HCEC 1CT (cell line): ENCODE results near the gene TBRG1.

Experiments used
- DNase-seq: peaks from one replicate; pipeline ENCODE4 v3.0.0-alpha.2; 2017

Gene TBRG1

GRCh38 chr11:124622531-124623451 lies at the start of gene TBRG1:
TBRG1 (plus strand) TSS chr11:124622864; CDS start chr11:124623084, 220 bp downstream.
- DNase-seq = peak; percentile 91

DNA sequence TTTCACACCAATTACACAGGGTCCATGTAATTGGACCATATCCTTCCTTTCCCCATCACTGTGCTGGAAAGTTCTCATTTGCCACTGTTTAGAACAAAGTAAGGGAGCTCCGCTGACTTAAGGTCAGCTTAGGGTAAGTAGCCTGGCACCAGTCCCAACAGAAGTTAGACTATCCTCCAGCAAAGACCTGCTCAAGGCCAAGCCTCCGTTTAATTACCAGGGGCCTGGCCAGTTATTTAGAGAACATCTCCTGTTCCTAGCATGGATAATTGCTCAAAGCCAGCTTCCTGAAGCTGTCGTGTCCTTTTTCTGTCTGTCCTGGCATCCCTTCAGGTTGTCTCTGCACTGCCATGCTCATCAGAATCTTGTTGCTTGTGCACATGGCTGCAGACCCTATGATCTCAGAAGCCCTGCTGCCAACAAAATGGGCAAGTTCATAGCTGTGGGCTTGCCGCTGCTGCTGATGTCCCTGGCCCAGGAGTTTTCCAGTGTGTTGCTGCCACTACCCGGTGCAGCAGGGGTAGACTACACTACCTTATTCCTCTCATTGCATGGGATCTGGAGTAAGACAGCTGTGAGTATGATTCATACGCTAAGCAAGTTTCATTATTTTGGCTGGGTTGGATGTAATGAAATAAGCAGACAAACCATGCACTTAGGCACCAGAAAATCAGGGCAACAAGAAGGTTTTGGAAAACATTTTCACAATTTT lies 44.8 kb upstream of the TBRG1 start:
- DNase-seq = no peak

DNA sequence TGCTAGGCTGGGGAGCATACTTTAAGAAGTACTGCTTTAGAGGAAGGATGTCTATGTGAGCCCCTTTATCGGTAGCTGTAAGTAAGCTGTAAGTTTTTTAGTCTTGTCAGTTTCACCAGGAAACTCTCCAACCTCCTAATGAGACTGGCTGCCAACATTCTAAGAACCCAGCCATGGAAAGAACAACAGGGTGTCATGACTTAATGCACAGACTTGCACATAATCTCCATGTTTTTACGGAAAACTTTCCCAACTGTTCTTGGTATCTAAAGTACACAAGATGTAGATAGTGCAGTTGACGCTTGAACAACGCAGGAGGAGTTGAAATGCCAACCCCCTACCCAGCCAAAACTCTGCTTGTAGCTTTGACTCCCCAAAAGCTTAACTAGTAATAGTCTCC lies 43.9 kb upstream of the TBRG1 start:
- no peak for DNase-seq

GRCh38 chr11:124581817-124582216 lies 40.8 kb upstream of the TBRG1 start:
- no peak for DNase-seq

DNA sequence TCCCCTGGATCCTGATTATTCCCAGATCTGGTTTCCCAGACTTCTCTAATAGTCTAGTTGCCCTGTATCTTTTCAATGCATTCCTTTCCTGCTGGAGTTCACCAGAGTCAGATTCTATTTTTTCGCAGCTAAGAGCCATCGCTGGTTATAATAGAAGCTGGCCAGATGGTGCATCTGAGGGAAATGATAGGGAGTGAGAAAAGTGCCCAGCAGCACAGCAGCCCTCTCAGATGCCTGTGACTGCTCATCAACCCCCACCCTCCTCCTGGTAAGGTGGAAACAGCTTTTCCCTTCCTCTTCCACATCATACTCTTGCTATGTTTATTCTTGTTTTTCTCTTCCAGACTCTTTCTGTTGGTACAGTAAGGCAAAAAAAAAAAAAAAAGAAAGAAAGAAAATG lies 40.1 kb upstream of the TBRG1 start:
- DNase-seq = no peak

DNA sequence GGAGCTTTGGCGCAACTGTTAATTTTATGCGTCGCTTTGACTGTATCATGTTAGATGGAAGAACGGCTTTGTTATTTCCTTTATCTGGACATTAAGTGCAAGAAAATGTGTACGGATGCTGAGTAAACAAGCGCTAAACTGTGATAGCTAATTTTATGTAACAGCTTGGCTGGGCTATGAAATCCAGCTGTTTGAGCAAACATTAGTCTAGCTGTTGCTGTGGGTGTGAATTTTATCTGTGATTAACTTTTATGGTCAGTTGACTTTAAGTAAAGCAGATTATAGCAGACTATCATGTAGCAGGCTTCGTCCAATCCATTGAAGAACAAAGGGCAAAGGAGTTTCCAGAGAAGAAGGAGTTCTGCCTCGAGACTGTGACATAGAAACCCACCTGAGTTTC lies 38.9 kb upstream of the TBRG1 start:
- DNase-seq = no peak

DNA sequence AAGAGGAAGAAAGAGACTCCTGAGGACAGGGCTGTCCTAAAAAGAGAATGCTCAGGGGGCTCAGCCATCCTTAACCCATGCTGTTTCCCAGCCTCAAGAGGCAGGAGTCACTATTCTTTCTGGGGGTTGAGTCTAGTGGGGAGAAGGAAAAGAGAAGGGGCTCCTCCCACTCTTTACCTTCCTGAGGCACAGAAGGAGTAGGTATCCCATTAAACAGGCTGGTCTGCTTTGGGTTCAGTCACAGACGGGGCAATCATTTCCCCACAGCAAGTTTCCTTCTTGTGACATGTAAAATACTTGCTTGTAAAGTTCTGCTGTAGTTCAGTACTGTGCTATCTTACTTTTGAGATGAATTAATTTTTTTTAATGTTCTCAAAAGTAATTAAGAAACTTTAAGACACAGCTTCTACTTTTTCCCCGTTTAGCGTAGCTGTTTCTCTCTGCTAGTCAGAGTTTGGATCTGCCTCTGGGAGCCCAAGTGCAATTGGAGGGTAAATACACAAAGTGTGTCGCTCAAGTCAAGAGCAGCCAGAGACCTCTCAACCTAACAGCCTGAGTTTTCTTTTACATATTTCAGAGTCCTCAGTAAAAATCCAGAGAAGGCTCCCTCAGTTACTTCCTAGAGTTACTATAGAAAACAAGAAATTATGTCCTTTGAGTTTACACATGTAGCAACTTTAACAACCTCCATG lies 37.8 kb upstream of the TBRG1 start:
- DNase-seq = no peak

GRCh38 chr11:124586238-124586860 lies 36.3 kb upstream of the TBRG1 start:
- peak; percentile 45 for DNase-seq

GRCh38 chr11:124591430-124591829 lies 31.2 kb upstream of the TBRG1 start:
- no peak for DNase-seq

GRCh38 chr11:124592627-124593026 lies 30.0 kb upstream of the TBRG1 start:
- DNase-seq = no peak

DNA sequence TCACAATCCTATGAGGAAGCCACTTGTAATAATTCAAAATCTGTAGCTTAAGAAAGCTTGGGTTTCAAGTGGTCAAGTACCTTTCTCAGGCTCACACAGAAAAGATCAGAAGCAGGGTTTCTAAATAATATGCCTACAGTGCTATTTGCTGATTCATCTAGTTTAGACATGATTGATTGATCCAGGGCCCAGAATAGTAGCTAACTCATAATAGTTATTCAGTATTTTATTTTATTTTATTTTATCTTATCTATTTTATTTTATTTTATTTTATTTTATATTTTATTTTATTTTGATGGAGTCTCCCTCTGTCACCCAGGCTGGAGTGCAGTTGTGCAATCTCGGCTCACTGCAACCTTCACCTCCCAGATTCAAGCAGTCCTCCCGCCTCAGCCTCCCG lies 27.4 kb upstream of the TBRG1 start:
- DNase-seq = no peak

DNA sequence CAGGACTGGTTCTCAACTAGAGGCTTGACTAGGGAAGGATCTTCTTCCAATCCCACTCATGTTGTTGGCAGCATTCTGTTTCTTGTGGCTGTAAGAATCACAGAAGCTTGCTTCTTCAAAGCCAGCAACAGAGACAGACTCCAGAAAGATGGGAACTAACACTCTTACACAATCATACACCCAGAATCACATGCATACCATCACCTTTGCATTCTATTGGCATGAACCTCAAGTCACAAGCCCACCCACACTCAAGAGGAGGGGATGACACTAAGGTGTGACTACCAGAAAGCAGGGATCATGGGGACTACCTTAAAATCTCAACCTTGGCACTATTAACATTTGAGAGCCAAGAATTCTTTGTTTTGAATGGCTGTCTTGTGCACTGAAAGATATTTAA lies 25.0 kb upstream of the TBRG1 start:
- no peak for DNase-seq

DNA sequence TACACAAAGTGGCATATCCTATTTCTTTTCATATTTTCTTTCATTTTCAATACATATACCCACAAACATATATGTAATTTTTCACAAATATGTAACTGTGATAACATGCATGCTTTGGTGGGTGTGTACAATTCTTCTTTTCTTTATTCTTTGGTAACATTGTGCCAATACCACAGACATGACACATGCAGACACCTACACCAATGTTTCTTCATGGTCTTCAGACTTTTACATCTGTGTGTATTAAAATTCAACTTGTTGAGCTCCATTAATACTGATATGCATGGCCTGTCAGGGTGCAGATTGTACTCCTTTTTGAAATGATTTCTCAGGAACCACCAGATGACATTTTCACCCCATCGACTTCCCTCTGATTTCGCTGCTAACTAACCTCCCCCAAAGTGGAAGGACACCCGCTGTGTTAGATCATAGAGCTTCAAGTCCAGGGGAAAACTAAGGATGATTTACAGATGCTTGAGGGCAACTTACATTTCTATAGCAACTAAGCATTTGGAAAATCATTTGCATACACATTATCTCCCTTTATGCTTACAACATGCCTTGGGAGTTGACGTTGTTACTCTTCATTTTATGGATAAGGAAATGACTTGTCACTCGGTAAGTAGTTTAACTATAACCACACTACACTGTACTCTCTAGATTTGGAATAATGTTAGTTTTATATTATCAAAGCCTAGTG lies 21.9 kb upstream of the TBRG1 start:
- DNase-seq = no peak

DNA sequence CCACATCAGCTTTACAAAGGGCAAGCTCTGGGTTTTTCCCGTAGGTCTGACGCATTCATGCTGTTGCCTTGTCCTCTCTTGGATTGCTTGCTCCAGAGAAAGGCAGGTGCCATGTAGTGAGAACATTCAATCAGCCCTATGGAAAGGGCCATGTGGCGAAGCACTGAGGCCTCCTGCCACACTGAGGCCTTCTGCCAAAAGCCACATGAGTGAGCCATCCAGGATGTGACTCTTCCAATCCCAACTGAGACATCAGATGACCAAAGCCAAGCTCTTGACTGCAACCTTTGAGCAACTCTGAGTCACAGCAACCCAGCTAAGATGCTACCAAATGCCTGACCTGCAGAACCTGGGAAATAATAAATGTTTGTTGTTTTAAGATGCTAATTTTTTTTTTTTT lies 20.5 kb upstream of the TBRG1 start:
- peak; percentile 75 for DNase-seq

DNA sequence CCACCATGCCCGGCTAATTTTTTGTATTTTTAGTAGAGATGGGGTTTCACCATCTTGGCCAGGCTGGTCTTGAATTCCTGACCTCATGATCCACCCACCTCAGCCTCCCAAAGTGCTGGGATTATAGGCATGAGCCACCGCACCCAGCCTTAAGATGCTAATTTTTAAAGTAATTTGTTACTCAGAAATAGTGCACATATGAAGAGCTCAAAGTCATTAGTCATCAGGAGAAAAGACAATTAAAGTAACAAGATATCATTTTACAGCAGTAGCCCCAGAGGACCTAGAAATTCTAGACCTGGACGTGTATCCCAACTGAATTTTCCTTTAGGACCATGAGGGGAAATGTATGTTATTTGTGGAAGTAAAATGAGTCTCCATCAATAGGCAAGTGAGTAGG lies 19.9 kb upstream of the TBRG1 start:
- DNase-seq = peak; percentile 22

DNA sequence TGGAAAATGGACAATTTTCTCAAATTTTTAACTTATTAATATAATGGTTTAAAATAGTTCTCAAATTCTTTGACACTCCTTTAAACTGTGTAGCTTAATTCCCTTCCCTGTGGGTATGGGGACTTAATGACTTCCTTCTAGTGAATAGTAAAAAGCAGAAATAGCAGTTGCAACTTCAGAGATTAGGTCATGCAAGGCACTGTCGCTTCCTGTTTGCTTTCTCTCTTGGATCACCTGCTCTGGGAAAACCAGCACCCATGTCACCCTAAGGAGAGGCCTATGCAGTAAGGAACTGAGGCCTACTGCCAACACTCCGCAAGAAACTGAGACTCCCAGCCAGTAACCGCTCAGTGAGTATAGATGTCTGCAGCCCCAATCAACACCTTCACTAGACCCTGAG lies 16.9 kb upstream of the TBRG1 start:
- no peak for DNase-seq

- DNase-seq = peak; percentile 50
Measured at GRCh38 chr11:124608147-124608546, 14.5 kb upstream of the TBRG1 start.

DNA sequence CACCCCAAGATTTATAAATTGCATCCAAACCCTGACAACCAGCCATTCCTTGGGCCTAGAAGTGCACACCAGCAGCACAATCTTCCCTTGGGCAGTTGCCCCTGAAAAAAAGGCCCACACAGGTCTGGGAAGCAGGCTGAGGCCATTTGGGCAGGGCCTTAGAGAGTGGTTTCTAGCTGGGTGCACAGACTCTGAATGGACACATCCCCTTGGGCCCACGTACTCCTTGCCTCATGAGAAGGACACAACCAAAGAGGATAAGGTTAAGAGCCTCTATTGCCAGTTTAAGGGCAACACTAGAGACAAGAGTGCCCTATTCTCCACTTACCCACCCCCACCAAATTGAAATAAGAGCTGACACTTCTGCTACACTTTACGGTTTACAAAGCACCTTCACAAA lies 12.4 kb upstream of the TBRG1 start:
- DNase-seq = no peak

DNA sequence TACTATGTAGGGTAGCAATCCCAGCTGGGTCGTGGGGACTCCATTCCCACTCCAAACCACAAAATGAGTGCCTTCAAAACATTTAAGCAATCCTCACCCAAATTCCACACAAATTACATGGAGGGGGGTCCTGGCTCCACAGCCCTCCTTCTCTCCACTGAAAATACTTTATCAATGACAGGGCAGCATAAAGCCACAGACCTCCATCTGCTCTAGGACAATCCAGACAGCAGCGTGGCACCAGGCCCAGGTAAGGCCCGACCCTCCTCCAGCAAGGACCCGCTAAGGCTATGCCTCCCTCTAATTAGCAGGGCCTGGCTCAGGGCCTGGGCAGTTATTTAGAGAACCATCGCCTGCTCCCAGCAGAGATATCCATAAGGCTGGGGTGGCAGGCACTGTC lies 11.6 kb upstream of the TBRG1 start, which contains the start of gene PANX3:
TSS of gene PANX3 (plus strand) at position 365 of the 400 bp plus-strand sequence. CDS start 129 bp downstream, outside the sequence.
- no peak for DNase-seq

DNA sequence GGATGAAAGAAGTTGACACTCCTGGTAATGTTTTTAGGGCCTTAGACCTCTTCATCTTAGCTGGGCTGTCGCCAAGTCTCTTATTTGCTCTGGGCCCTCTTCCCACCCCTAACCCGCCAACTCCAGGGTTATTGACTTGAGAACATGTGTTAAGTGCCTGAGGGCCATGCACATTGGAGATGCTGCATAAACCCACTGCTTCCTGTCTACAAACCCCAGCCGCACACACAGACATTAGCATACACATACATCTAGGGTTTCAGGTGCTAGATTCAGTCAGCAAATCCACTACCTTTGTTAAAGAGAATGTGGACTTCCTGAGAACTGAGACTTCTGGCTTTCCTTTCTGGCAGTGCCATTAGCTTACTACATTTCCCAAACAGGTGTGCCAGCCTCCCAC lies 10.6 kb upstream of the TBRG1 start:
- DNase-seq = no peak

GRCh38 chr11:124612567-124613246 lies 10.0 kb upstream of the TBRG1 start:
- no peak for DNase-seq

GRCh38 chr11:124618863-124619262 lies 3.8 kb upstream of the TBRG1 start:
- no peak for DNase-seq
